Subcutaneous adipose tissue (tissue), 4 donors: Measurements from ENCODE around the gene ARHGEF10L. TPM values are rescaled to one million over a fixed set of nuclear protein-coding genes. Genes with fewer than 3 reads are reported as not detected.

Experiments used
- CTCF ChIP-seq: fragments of 450-650 bp; IDR thresholded peaks from one replicate; pipeline ENCODE4 v1.5.1; 2016; ENCODE audit warnings: low read depth, mild to moderate bottlenecking, control low read depth, antibody characterized with exemption, moderate library complexity
- total RNA-seq, 4 donors: library from RNA; depleted of rRNA; stranded (reverse); fragments of >200 nt; gene quantifications; one replicate each; pipeline ENCODE4 v1.1.0, GENCODE V29; 2016

ARHGEF10L gene
- total RNA-seq, 4 donors from 2014 or later: 19.1 to 54.6 (median 41.7) TPM

- no peak for TF ChIP-seq CTCF
Measured at GRCh38 chr1:17706445-17706844, 166.9 kb downstream of the ARHGEF10L start.

GRCh38 chr1:17709981-17710380 lies 170.5 kb downstream of the ARHGEF10L start:
- TF ChIP-seq CTCF: no peak

- TF ChIP-seq CTCF: no peak
Measured at GRCh38 chr1:17710889-17711576, 171.5 kb downstream of the ARHGEF10L start.

GRCh38 chr1:17711577-17711910 lies 172.0 kb downstream of the ARHGEF10L start:
- no peak for TF ChIP-seq CTCF

- no peak for TF ChIP-seq CTCF
Measured at GRCh38 chr1:17711941-17712340, 172.4 kb downstream of the ARHGEF10L start.

GRCh38 chr1:17713993-17714392 lies 174.5 kb downstream of the ARHGEF10L start:
- TF ChIP-seq CTCF: no peak

GRCh38 chr1:17717594-17718535 lies 178.4 kb downstream of the ARHGEF10L start:
- no peak for TF ChIP-seq CTCF
